HG03432 (cell line): ENCODE results near the gene TAB2.
"Not testable (repeated sequence)": the region's sequence is repeated elsewhere in the genome, so short reads cannot be mapped to it uniquely, and the experiment has no call there.

ENCODE experiments used
- ATAC-seq: cut with Tn5 transposase; IDR thresholded peaks from one replicate; pipeline ENCODE4 v1.9.1; 2021; ENCODE audit warnings: mild to moderate bottlenecking, moderate library complexity; ENCODE audit not compliant: unreplicated experiment

The TAB2 gene

GRCh38 chr6:149331871-149332270 lies 14.4 kb downstream of the TAB2 start:
- ATAC-seq = no peak

DNA sequence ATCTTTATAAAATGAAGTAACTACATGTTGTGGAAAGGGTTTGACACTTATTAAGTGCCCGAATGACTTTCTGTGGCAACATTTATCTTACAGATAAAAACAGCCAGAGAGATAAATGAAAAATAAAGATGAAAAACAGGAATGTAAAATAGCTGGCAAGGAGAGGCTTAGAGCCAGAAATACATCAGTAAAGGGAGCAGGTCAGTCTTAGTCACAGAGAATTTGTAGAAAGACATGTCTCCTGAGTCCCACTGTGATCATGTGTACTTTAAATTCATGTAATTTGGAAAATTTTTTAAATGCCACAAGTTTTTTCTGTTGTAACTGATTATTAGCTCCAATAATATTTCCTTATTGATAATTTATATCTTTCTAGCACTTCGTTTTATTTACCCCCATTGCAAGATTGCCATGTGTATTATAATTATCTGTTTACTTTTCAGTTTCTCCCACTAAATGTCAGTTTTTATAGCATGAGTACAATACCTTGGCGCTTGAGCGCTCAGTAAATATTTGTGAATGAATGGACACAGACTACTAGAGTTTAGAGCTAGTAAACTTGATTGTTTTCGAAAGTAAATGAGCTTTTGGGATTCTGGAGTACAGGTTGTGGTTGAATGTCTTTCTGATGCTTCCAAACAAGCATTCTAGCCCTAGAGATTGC lies 15.2 kb downstream of the TAB2 start:
- no peak for ATAC-seq

DNA sequence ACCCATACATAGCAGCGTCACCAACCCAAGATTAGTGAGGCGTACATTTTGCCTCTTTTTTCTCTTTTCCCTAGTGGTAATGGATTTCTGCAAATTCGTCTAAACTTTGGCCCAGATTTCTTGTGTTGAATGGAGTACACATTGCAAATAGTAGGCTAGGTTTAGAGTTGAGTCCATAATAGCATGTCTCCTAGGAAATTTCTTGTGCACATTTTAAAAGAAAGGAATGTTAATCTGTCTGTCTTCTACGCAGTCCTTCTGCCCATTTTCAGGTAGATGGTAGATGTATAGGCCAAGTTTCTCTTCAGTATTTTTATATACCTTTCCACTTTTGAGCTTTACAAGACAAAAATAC lies 15.7 kb downstream of the TAB2 start:
- no peak for ATAC-seq

- ATAC-seq = no peak
Observed at GRCh38 chr6:149334201-149334600, 16.7 kb downstream of the TAB2 start.

- ATAC-seq = peak; percentile 56
Observed at GRCh38 chr6:149334682-149335160, 17.2 kb downstream of the TAB2 start.

- peak; percentile 46 for ATAC-seq
Observed at GRCh38 chr6:149335924-149336608, 18.6 kb downstream of the TAB2 start.

- ATAC-seq = no peak
Observed at GRCh38 chr6:149336609-149336928, 19.1 kb downstream of the TAB2 start.

DNA sequence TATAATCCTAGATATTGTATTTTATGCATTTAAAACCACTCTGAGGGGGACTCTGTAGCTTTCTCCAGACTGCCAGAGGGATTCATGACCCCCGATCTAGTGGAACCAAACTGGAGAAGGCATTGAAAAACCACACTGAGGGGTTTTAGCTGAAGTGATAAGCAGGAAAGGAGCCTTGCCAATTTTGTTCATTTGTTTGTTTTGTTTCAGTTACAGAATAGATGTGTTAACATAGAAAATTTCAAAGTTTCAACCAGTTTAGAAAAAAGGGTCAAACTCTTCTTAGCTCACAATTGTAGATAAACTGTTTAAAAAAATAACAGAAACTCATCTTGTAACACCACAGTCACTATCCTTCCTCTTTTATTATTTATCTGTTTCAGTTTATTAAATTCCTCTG lies 19.8 kb downstream of the TAB2 start:
- no peak for ATAC-seq

GRCh38 chr6:149340200-149340599 lies 22.7 kb downstream of the TAB2 start:
- ATAC-seq = no peak

DNA sequence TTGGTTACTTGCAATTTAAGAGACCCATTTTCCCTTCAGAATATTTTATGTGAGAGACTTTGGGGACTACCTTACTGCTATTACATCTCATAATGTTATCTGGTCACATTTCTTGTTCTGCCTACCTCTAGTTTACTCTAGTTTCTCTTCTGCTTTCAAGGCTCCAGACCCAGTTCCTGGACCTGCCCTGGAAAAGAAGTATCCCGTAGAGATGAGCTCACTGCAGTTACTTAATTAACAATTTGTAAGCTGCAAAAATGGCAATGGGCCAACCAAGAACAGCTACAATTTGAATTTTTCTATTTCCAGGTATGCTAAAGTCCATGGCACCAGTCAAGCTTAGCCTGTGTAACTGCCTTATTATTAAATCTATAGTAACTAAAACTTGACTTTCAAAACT lies 25.0 kb downstream of the TAB2 start:
- peak; percentile 87 for ATAC-seq

DNA sequence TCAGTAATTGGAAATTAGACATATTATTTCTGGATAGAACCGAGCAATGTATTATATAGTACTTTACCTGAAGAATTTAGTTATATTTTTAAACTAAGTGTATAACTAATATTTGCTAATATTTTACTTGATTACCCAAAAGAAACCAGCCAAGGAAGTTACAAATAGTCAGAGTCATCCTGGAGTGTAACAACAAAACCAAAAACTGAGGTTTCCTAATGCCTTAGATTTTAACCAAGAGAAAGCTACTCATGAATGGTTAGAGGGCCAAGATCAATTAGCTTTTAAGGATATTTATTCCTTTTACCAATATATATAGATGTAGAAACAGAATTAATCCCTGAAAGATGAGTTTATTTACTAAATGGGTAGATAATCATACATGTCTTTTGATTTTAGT lies 26.0 kb downstream of the TAB2 start:
- ATAC-seq = no peak

- ATAC-seq = no peak
Observed at GRCh38 chr6:149346078-149346477, 28.6 kb downstream of the TAB2 start.

GRCh38 chr6:149347067-149347466 lies 29.6 kb downstream of the TAB2 start:
- ATAC-seq = no peak

GRCh38 chr6:149349279-149349678 lies 31.8 kb downstream of the TAB2 start:
- not testable (repeated sequence) for ATAC-seq

- ATAC-seq = no peak
Observed at GRCh38 chr6:149354009-149354408, 36.5 kb downstream of the TAB2 start.

DNA sequence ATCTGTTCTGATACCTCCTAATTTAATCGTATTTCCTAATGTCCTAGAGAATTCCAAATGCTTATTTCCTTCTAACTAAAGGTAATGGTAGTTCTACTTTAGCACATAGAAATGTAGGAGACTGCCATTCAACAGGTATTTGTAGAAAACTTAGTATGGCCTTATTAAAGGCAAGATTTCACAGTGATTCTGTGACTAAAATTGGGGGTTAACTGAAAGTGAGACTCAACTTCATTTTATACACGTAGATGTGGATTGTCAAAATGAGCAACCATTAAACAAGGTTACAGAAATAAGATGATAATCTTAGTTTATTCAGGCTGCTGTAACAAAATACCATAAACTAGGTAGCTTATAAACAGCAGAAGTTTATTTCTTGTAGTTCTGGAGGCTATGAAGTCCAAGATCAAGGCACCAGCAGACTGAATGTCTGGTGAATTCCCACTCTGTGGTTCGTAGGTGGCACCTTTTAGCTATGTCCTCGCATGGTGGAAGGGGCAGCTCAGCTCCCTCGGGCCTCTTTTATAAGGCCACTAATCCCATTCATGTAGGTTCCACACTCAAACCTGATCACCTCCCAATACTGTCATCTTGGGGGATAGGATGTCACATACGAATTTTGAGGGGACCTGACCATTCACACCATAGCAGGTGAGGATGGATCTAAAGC lies 38.7 kb downstream of the TAB2 start:
- ATAC-seq = no peak

DNA sequence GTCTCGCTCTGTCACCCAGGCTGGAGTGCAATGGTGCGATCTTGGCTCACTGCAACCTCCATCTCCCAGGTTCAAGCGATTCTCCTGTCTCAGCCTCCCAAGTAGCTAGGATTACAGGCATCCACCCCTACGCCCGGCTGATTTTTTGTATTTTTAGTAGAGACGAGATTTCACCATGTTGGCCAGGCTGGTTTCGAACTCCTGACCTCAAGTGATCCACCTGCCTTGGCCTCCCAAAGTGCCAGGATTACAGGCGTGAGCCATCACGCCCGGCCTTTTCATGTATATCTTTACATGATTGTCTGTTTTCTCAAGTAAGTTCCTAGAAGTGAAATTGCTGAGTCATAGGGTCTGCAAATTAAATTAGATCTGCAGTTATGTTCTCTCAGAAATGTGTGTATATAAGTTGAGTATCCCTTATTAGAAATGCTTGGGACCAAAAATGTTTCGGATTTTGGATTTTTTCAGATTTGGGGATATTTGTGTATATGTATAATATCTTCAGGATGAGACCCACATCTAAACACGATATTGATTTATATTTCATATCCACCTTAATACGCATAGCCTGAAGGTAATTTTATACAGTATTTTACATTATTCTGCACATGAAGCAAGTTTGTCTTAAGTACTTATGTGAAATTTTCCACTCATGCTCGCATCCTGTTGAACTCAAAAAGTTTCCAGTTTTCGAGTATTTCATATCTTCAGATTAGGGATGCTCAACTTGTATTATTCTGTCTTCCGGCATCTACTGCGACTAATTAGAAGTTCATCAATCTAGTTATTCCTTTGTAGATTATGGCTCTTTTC lies 40.4 kb downstream of the TAB2 start:
- ATAC-seq = no peak

DNA sequence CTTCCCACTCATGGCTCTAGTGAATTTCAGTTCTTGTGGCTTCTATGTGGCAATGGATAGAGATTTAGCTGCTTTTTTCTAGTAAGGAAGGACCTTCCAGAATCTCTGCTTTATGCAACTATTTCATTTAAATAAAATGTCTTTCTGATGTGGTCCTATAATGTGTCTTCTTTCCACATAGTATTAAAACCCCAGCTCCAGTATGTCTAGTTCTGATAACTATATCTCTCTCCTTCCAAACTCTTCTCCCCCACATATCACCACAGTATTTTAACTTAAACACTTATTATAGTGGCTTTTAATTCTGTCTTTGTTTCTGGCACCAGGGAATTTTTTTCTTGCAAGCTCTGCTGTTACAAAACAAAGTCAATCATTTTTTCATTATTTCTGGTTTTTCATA lies 41.9 kb downstream of the TAB2 start:
- ATAC-seq = no peak

DNA sequence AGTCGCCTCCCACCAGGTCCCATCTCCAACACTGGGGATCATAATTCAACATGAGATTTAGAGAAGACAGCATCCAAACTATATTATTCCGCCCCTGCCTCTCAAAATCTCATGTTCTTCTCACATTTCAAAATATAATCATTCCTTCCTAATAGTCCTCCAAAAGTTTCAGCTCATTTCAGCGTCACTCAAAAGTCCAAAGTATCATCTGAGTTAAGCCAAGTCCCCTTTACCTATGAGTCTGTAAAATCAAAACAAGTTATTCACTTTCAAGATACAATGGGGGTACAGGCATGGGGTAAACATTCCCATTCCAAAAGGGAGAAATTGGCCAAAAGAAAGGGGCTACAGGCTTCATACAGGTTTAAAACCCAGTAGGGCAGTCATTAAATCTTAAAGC lies 43.0 kb downstream of the TAB2 start:
- ATAC-seq = no peak

- no peak for ATAC-seq
Observed at GRCh38 chr6:149362289-149362688, 44.8 kb downstream of the TAB2 start.

GRCh38 chr6:149363154-149363553 lies 45.6 kb downstream of the TAB2 start:
- no peak for ATAC-seq
